ENCODE measurements around the gene PRPH.

Gene PRPH

DNA sequence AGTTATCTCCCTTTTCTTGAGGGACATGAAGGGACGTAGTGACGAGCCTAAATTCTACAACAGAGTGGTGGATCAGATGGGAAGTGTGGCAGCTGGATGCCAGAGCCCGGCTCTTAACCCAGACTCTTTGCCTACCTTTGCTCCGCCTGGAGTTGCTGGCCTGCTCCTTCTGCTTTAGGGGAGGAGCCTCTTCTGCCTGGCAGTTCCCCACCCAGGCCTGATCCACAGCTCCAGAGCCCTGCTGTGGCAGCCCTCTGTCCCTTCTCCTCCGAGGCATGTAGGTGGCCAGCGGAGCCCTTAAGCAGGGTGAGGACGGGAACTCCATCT is 2.3 kb upstream of the PRPH start:
- TF ChIP-seq, protein P1, sequence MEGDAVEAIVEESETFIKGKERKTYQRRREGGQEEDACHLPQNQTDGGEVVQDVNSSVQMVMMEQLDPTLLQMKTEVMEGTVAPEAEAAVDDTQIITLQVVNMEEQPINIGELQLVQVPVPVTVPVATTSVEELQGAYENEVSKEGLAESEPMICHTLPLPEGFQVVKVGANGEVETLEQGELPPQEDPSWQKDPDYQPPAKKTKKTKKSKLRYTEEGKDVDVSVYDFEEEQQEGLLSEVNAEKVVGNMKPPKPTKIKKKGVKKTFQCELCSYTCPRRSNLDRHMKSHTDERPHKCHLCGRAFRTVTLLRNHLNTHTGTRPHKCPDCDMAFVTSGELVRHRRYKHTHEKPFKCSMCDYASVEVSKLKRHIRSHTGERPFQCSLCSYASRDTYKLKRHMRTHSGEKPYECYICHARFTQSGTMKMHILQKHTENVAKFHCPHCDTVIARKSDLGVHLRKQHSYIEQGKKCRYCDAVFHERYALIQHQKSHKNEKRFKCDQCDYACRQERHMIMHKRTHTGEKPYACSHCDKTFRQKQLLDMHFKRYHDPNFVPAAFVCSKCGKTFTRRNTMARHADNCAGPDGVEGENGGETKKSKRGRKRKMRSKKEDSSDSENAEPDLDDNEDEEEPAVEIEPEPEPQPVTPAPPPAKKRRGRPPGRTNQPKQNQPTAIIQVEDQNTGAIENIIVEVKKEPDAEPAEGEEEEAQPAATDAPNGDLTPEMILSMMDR (IDR thresholded peaks at IDR 0.05; ENCODE audit: borderline replicate concordance, insufficient read depth, low read depth, low read length), result no peak
- H3K4me3 ChIP-seq (ENCODE audit: low read depth, low read length), result no peak overlapping the region

DNA sequence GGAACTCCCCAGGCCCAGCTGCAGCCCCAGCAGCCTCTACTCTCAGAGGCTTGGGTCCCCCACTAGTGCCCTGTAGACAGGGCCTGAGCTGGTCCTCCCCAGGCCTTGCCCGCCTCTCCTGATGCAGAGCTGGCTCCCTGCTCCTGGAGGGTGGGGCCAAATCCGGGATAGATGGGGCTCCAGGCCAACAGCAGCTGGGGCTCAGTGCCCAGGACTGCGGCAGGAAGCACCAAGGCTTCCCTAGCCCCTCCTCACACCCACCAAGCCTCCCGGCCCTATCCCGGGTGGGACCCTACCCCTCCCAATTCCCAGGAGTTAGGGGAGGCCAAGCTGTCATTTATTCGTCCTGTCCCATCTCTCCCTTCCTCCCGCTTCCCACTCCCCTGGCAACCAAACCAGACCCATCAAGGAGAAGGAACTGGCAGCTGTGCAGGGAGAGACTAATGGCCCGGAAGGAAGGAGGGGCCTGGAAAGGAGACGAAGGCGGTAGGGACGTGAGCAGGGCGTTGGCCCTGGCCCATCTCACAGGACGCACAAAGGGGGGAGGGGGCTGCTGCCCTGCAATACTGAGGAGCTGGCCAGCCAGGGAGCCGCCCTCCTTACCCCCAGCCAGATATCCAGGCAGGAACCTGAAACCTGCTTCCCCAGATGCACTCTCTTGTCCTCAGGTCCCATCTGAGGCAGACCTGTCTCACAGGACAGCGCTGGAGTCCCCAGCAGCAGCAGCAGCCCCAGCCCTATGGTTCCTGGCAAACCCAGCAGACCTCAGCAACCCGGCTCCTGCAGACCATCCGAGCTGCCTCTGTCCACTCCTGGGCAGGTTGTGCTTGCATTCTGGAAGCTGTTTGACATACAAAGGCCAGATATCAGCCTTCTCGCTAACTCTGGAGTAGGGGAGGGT is 1.6 kb upstream of the PRPH start:
- no peak overlapping the region for H3K4me3 ChIP-seq (ENCODE audit: low read depth, low read length)
- TF ChIP-seq, protein P1 (IDR thresholded peaks at IDR 0.05; ENCODE audit: borderline replicate concordance, insufficient read depth, low read depth, low read length), result no peak

DNA sequence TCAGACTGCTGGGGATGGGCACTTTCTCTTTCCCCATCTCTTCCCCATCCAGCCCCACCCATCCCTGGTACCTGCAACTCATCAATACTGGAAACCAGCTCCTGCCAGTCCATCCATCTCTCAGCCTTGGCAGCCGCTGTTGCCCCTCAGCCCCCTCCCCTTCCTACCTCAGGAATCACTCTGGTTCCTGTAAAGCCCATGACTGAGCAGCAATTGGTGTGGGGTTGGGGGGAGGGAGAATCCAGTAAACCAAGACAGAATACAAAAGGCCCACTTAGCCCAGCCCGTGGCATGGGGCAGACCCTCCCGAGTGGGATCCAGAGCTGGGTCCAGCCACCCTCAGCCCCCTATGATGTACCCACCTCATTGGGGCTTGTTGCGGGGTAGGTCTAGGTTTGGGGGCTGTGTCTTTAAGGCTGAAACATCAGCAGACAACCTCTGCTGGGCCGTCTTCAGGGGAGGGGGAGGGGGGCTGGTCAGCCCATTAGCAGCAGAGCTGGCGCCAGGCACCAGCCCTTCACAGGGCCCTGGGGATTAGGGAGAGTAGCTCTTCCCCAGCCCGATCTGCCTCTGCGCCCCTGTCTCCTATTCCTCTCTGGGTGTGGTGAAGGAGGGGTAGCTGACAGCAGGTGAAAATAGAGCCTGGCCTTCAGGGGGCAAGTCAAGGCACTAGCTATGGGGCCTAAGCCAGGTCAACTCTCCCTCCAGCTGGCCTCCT is 702 bp upstream of the PRPH start:
- TF ChIP-seq, protein P1 (IDR thresholded peaks at IDR 0.05; ENCODE audit: borderline replicate concordance, insufficient read depth, low read depth, low read length), result no peak
- H3K4me3 ChIP-seq (ENCODE audit: low read depth, low read length), result no peak overlapping the region

DNA sequence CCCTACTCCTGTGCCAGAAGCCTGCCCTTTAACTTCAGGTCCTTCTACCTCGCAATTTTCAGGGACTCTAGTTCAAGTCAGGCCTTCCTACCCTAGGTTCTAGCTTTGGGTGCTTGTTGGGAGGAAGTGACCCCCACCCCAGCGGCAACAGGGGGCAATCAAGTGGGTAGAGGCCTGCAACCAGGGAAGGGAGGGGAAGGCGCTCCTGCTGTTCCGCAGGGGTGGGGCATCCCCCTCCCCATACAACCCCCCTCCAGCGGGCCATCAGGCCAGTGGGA is 204 bp upstream of the PRPH start:
- no peak overlapping the region for H3K4me3 ChIP-seq (ENCODE audit: low read depth, low read length)
- TF ChIP-seq, protein P1 (IDR thresholded peaks at IDR 0.05; ENCODE audit: borderline replicate concordance, insufficient read depth, low read depth, low read length), result no peak

DNA sequence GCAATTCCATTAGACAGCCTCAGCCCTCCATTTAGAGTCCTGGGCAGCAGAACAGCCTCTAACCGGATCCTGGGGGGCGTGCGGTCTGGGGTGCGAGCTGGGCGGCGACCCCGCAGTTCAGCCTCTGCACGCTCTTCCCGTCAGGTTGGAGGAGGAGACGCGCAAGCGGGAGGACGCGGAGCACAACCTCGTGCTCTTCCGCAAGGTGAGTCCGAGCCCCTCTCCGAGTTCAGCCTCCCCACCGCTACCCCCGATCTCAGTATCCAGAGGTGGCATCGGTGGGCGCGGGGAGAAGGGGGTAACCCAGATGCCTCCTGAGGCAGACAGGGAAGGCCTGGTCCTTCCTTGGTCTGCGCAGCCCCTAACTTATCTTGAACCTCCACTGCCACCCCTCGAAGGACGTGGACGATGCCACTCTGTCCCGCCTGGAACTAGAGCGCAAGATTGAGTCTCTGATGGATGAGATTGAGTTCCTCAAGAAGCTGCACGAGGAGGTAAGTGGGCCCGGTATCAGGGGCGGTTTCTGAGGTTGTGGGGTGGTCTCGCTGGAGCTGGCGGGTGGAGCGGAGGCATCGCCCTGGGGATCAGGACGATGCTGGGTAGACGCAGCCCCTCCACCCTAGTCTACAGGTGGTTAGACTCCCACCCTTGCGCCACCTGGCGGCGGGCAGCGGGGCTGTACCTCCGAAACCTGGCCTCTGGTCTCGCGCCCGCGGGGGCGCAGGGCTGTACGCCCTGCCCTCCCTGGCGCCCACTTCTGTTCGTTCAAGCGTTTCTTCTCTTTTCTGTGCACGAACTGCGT is 1.3 kb downstream of the PRPH start:
- no peak overlapping the region for H3K4me3 ChIP-seq (ENCODE audit: low read depth, low read length)
- TF ChIP-seq, protein P1 (IDR thresholded peaks at IDR 0.05; ENCODE audit: borderline replicate concordance, insufficient read depth, low read depth, low read length), result peak; percentile 91

DNA sequence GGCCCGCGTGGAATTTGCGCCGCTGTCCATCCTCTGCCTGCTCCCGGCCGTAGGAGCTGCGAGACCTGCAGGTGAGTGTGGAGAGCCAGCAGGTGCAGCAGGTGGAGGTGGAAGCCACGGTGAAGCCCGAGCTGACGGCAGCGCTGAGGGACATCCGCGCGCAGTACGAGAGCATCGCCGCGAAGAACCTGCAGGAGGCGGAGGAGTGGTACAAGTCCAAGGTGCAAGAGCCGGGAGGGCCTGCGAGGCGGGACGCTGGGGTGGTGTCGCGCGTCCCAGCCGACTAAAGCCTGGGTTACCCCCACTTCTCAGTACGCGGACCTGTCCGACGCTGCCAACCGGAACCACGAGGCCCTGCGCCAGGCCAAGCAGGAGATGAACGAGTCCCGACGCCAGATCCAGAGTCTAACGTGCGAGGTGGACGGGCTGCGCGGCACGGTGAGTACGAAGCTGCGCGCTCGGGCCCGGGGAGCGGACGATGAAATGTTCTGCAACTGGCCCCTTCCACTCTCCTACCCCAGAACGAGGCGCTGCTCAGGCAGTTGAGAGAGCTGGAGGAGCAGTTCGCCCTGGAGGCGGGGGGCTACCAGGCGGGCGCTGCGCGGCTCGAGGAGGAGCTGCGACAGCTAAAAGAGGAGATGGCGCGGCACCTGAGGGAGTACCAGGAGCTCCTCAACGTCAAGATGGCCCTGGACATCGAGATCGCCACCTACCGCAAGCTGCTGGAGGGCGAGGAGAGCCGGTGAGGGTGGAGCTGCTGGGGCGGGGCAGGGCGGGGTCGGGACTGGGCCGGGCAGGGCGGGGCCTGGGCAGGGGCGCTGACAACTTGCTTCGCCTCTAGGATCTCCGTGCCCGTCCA is 2.1 kb downstream of the PRPH start:
- TF ChIP-seq, protein P1 (IDR thresholded peaks at IDR 0.05; ENCODE audit: borderline replicate concordance, insufficient read depth, low read depth, low read length), result 0 out of 2 replicates have a peak, but pooled peaks have one; percentile 3
- H3K4me3 ChIP-seq (ENCODE audit: low read depth, low read length), result peak overlapping the region; percentile 19

Measured in GM12875 (cell line).